Mammary epithelial cell (primary cell): ENCODE measurements around the gene SPTLC2.

Source experiments
- EZH2 ChIP-seq: IDR thresholded peaks from 2 replicates; pipeline ENCODE4 v1.6.1; 2012; ENCODE audit warnings: low read length, inconsistent platforms, borderline replicate concordance
- TF ChIP-seq, protein P1 (sequence below), 2 donors: IDR thresholded peaks in 1 of 2; conservative IDR thresholded peaks in 1 of 2; 2 replicates each; pipeline ENCODE4 v1.5.1; 2011 to 2012; ENCODE audit warnings: inconsistent platforms in 2 of 2, low read length in 2 of 2, mild to moderate bottlenecking in 2 of 2, control low read depth in 1 of 2, low read depth in 1 of 2; ENCODE audit not compliant: insufficient read depth in 1 of 2; ENCODE audit errors: extremely low read depth in 1 of 2

DNA sequence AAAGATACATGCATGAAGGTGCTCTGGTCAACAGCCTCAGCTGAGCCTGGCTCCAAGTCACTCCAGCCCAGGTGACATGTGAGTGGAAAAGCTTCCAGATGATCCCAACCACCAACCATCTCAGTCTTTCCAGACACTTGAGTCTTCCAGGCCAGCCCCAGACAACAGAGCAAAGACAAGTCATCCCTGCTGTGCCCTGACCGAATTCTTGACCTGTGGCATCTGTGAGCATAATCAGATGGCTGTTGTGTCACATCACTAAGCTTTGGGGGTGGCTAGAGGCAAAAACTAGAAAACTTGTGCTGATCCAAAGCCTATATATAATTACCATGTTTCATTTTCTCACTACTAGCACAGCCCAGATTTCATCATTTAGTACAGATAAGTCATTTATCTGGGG lies 67.0 kb downstream of the SPTLC2 start:
- no peak for TF ChIP-seq EZH2
- TF ChIP-seq, protein P1, sequence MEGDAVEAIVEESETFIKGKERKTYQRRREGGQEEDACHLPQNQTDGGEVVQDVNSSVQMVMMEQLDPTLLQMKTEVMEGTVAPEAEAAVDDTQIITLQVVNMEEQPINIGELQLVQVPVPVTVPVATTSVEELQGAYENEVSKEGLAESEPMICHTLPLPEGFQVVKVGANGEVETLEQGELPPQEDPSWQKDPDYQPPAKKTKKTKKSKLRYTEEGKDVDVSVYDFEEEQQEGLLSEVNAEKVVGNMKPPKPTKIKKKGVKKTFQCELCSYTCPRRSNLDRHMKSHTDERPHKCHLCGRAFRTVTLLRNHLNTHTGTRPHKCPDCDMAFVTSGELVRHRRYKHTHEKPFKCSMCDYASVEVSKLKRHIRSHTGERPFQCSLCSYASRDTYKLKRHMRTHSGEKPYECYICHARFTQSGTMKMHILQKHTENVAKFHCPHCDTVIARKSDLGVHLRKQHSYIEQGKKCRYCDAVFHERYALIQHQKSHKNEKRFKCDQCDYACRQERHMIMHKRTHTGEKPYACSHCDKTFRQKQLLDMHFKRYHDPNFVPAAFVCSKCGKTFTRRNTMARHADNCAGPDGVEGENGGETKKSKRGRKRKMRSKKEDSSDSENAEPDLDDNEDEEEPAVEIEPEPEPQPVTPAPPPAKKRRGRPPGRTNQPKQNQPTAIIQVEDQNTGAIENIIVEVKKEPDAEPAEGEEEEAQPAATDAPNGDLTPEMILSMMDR (conservative IDR thresholded peaks at IDR 0.05 in 1 of 2, IDR thresholded peaks at IDR 0.05 in 1 of 2; ENCODE audit: extremely low read depth in 1 of 2, insufficient read depth in 1 of 2, low read depth in 1 of 2, low read length in 2 of 2): no peak
